ENCODE results near the gene ZMIZ1. TPM values are rescaled to one million over a fixed set of nuclear protein-coding genes. Genes with fewer than 3 reads are reported as not detected.
A peak's percentile ranks its signal among the peaks of the same experiment; 100 is the strongest.

The ZMIZ1 gene
- total RNA-seq, 1 experiment from 2014 or later, result 42.3 TPM

- no peaks in the 10 kb centered on the region for H3K9me3 Mint-ChIP-seq (ENCODE audit: unreplicated experiment)
- H3K36me3 ChIP-seq (ENCODE audit: control insufficient read depth, insufficient read depth, low read length), result no peaks in the 10 kb centered on the region
- H3K27me3 ChIP-seq (replicated peaks; ENCODE audit: control insufficient read depth, insufficient read depth, low read length), result no peaks in the 10 kb centered on the region
- H3K4me1 Mint-ChIP-seq (ENCODE audit: low read depth, unreplicated experiment), result peaks cover 6% of the 10 kb centered on the region
- no peak for TF ChIP-seq CTCF (IDR thresholded peaks at IDR 0.05; ENCODE audit: insufficient read depth in 1 of 2, low read depth in 1 of 2, low read length in 1 of 2, severe bottlenecking in 1 of 2, unreplicated experiment in 1 of 2)
- no peaks in the 10 kb centered on the region for H3K4me1 ChIP-seq
- H3K27ac Mint-ChIP-seq (ENCODE audit: unreplicated experiment), result no peak overlapping the region
- H3K27me3 Mint-ChIP-seq (ENCODE audit: insufficient read depth, unreplicated experiment), result no peaks in the 10 kb centered on the region
- POLR2A ChIA-PET, result no interaction called here
- no TSS peak for BruUV-seq (replicated peaks)
- intact Hi-C loops (cut with micrococcal nuclease; ENCODE audit: unreplicated experiment), result no loop called here
- H3K36me3 Mint-ChIP-seq (ENCODE audit: insufficient read depth, unreplicated experiment), result no peaks in the 10 kb centered on the region
- no peaks in the 10 kb centered on the region for H3K9me3 ChIP-seq
- no peak overlapping the region for H3K4me3 ChIP-seq (ENCODE audit: low read depth, low read length)
- CTCF ChIA-PET, result no interaction called here
- no peak overlapping the region for H3K4me3 Mint-ChIP-seq (ENCODE audit: unreplicated experiment)
- peak in 1 of 2 experiments; percentile 28 for DNase-seq
These were observed 48.7 kb upstream of the ZMIZ1 start for GRCh38 chr10:79020015-79020491.

GRCh38 chr10:79020605-79021004 is 48.2 kb upstream of the ZMIZ1 start:
- Mint-ChIP-seq H3K27me3 (ENCODE audit: insufficient read depth, unreplicated experiment) (no peaks in the 10 kb centered on the region), H3K27ac (ENCODE audit: unreplicated experiment) (no peak overlapping the region), H3K9me3 (ENCODE audit: unreplicated experiment) (no peaks in the 10 kb centered on the region), H3K4me1 (ENCODE audit: low read depth, unreplicated experiment) (peaks cover 6% of the 10 kb centered on the region), H3K4me3 (ENCODE audit: unreplicated experiment) (no peak overlapping the region), H3K36me3 (ENCODE audit: insufficient read depth, unreplicated experiment) (no peaks in the 10 kb centered on the region)
- POLR2A ChIA-PET, result no interaction called here
- Histone ChIP-seq H3K27me3 (replicated peaks; ENCODE audit: control insufficient read depth, insufficient read depth, low read length) (no peaks in the 10 kb centered on the region), H3K4me3 (ENCODE audit: low read depth, low read length) (no peak overlapping the region), H3K36me3 (ENCODE audit: control insufficient read depth, insufficient read depth, low read length) (no peaks in the 10 kb centered on the region), H3K9me3 (no peaks in the 10 kb centered on the region), H3K4me1 (no peaks in the 10 kb centered on the region)
- CTCF ChIA-PET, result no interaction called here
- no peak for TF ChIP-seq CTCF (IDR thresholded peaks at IDR 0.05; ENCODE audit: insufficient read depth in 1 of 2, low read depth in 1 of 2, low read length in 1 of 2, severe bottlenecking in 1 of 2, unreplicated experiment in 1 of 2)
- intact Hi-C loops (cut with micrococcal nuclease; ENCODE audit: unreplicated experiment), result no loop called here
- BruUV-seq (replicated peaks), result no TSS peak
- peak in 1 of 2 experiments; percentile 3 for DNase-seq

GRCh38 chr10:79021331-79021907 is 47.3 kb upstream of the ZMIZ1 start:
- no peaks in the 10 kb centered on the region for H3K36me3 Mint-ChIP-seq (ENCODE audit: insufficient read depth, unreplicated experiment)
- ChIA-PET CTCF (no interaction called here), POLR2A (interaction anchor here (0.6 kb wide), 1 partner anchor 593 kb away, joined by 3 read pairs; no protein-coding TSS in a partner anchor)
- no peaks in the 10 kb centered on the region for H3K27me3 ChIP-seq (replicated peaks; ENCODE audit: control insufficient read depth, insufficient read depth, low read length)
- no peak overlapping the region for H3K27ac Mint-ChIP-seq (ENCODE audit: unreplicated experiment)
- BruUV-seq (replicated peaks), result no TSS peak
- no peaks in the 10 kb centered on the region for H3K9me3 ChIP-seq
- no peak overlapping the region for H3K4me3 ChIP-seq (ENCODE audit: low read depth, low read length)
- H3K4me3 Mint-ChIP-seq (ENCODE audit: unreplicated experiment), result no peak overlapping the region
- H3K9me3 Mint-ChIP-seq (ENCODE audit: unreplicated experiment), result no peaks in the 10 kb centered on the region
- DNase-seq, result peak in 1 of 2 experiments; percentile 21
- no peaks in the 10 kb centered on the region for H3K27me3 Mint-ChIP-seq (ENCODE audit: insufficient read depth, unreplicated experiment)
- no peak for TF ChIP-seq CTCF (IDR thresholded peaks at IDR 0.05; ENCODE audit: insufficient read depth in 1 of 2, low read depth in 1 of 2, low read length in 1 of 2, severe bottlenecking in 1 of 2, unreplicated experiment in 1 of 2)
- H3K36me3 ChIP-seq (ENCODE audit: control insufficient read depth, insufficient read depth, low read length), result no peaks in the 10 kb centered on the region
- intact Hi-C loops (cut with micrococcal nuclease; ENCODE audit: unreplicated experiment), result no loop called here
- H3K4me1 Mint-ChIP-seq (ENCODE audit: low read depth, unreplicated experiment), result peaks cover 6% of the 10 kb centered on the region
- no peaks in the 10 kb centered on the region for H3K4me1 ChIP-seq

All from Caco-2 (cell line).